Measurements from ENCODE around the gene EPB41L3. TPM values are rescaled to one million over a fixed set of nuclear protein-coding genes. Genes with fewer than 3 reads are reported as not detected.

Gene EPB41L3
- 20.1 to 20.6 TPM (median 20.1 TPM) in 3 replicates for total RNA-seq (2021)
- Bru-seq, nascent RNA = percentile 49 among the genes with signal in this experiment
- long read RNA-seq, experiment 1, transcript EPB41L3-204 (20 exons, 3,370 nt) = major isoform, 15 of 89 reads
- long read RNA-seq, experiment 1, partial matches to known transcripts = 8 of 89 reads
- long read RNA-seq, experiment 1, other reads (novel, unspliced or antisense) = 66 of 89 reads
- long read RNA-seq, experiment 2, partial matches to known transcripts = 5 of 18 reads
- long read RNA-seq, experiment 2, other reads (novel, unspliced or antisense) = 13 of 18 reads
- long read RNA-seq, experiment 3, partial matches to known transcripts = 1 of 1 reads
- long read RNA-seq, experiment 3, other reads (novel, unspliced or antisense) = 0 of 1 reads

GRCh38 chr18:5543773-5544389, at the start of gene EPB41L3:
TSS of gene EPB41L3 (minus strand) at chr18:5543997. CDS start at chr18:5489183, 54,814 bp downstream.
- Mint-ChIP-seq H3K9me3 (no peaks in the 10 kb centered on the region), H3K36me3 (no peaks in the 10 kb centered on the region), H3K27me3 (ENCODE audit: low read depth) (peaks cover 3% of the 10 kb centered on the region; the same call in 1 of the 2 replicates), H3K4me1 (peaks cover 37% of the 10 kb centered on the region), H3K4me3 (peak within 1 kb of the TSS; percentile 87), H3K27ac (no peak within 1 kb of the TSS)
- peak; percentile 58 for ATAC-seq
- ChIA-PET POLR2A (no interaction called here), CTCF (interaction anchor here (0.6 to 1.6 kb wide), 2 partner anchors 39 to 86 kb away, joined by 3 to 5 read pairs; no protein-coding TSS in a partner anchor)
- no peak for TF ChIP-seq NFYB (CRISPR knock-in tag; conservative IDR thresholded peaks at IDR 0.05; ENCODE audit: low read depth)
- peak; percentile 83; the same call in 1 of the 2 replicates for TF ChIP-seq HMGXB4 (CRISPR knock-in tag; IDR thresholded peaks at IDR 0.05)
- TF ChIP-seq NR2C2 (CRISPR knock-in tag; IDR thresholded peaks at IDR 0.05) = no peak
- DNase-seq (ENCODE audit: low spot score) = peak; percentile 49

DNA sequence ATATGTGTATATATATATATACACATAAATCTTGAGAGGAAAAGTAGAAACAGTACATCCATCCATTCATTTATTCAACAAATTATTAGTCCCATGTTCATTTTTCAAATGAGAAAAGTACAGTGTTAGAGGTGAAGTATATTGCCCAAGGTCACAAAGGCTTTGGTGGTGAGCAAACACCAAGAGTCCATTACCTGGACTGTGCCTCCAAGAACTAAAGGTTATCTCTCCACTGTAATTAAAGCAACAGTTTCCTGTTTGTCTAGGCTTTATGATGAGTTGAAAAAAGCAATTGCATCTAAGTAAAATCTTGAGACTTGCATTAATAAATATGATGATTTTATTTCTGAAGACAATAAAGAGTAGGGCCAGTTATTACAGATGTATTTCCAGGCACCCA, 44.7 kb upstream of the EPB41L3 start:
- H3K4me3 Mint-ChIP-seq = no peak overlapping the region
- ATAC-seq (no peak), DNase-seq (ENCODE audit: low spot score) (no peak)
- no peak overlapping the region for H3K27ac Mint-ChIP-seq
- TF ChIP-seq GRHL2 (CRISPR knock-in tag; IDR thresholded peaks at IDR 0.05; ENCODE audit: insufficient replicate concordance, severe bottlenecking) (no peak), ESRRA (CRISPR knock-in tag; IDR thresholded peaks at IDR 0.05; ENCODE audit: borderline replicate concordance) (no peak), ZNF317 (CRISPR knock-in tag; IDR thresholded peaks at IDR 0.05; ENCODE audit: borderline replicate concordance, low read depth) (no peak), ARID4B (CRISPR knock-in tag; IDR thresholded peaks at IDR 0.05; ENCODE audit: borderline replicate concordance) (no peak), FOXK1 (CRISPR knock-in tag; IDR thresholded peaks at IDR 0.05) (no peak), OVOL2 (CRISPR knock-in tag; IDR thresholded peaks at IDR 0.05; ENCODE audit: borderline replicate concordance) (no peak), MLX (CRISPR knock-in tag; IDR thresholded peaks at IDR 0.05) (no peak), USF2 (CRISPR knock-in tag; IDR thresholded peaks at IDR 0.05) (no peak), ETV6 (CRISPR knock-in tag; IDR thresholded peaks at IDR 0.05) (no peak), ZSCAN18 (CRISPR knock-in tag; IDR thresholded peaks at IDR 0.05) (no peak), NFYB (CRISPR knock-in tag; conservative IDR thresholded peaks at IDR 0.05; ENCODE audit: low read depth) (no peak), ELF4 (CRISPR knock-in tag; IDR thresholded peaks at IDR 0.05; ENCODE audit: low read depth) (no peak), ZNF281 (CRISPR knock-in tag; IDR thresholded peaks at IDR 0.05) (no peak), MYBL2 (CRISPR knock-in tag; IDR thresholded peaks at IDR 0.05) (no peak), RORB (CRISPR knock-in tag; IDR thresholded peaks at IDR 0.05) (no peak), ZBTB21 (CRISPR knock-in tag; IDR thresholded peaks at IDR 0.05; ENCODE audit: borderline replicate concordance) (no peak)
- TF ChIP-seq, protein P1, sequence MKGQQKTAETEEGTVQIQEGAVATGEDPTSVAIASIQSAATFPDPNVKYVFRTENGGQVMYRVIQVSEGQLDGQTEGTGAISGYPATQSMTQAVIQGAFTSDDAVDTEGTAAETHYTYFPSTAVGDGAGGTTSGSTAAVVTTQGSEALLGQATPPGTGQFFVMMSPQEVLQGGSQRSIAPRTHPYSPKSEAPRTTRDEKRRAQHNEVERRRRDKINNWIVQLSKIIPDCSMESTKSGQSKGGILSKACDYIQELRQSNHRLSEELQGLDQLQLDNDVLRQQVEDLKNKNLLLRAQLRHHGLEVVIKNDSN (CRISPR knock-in tag; IDR thresholded peaks at IDR 0.05) = no peak
- H3K4me1 Mint-ChIP-seq = peaks cover 17% of the 10 kb centered on the region
- peaks cover 23% of the 10 kb centered on the region for H3K36me3 Mint-ChIP-seq
- CTCF ChIA-PET = no interaction called here
- H3K27me3 Mint-ChIP-seq (ENCODE audit: low read depth) = no peaks in the 10 kb centered on the region
- H3K9me3 Mint-ChIP-seq = peaks cover 27% of the 10 kb centered on the region
- POLR2A ChIA-PET = no interaction called here
